22Rv1 (cell line): Measurements from ENCODE around the gene SQSTM1.

ENCODE experiments used
- ZFX ChIP-seq: fragments of 450-650 bp; IDR thresholded peaks from 2 replicates; pipeline ENCODE4 v1.6.1; 2017; ENCODE audit warnings: antibody characterized with exemption, borderline replicate concordance
- TF ChIP-seq, protein P1 (sequence below): fragments of 450-650 bp; IDR thresholded peaks from 2 replicates; pipeline ENCODE4 v1.5.1; 2017; ENCODE audit warnings: mild to moderate bottlenecking

DNA sequence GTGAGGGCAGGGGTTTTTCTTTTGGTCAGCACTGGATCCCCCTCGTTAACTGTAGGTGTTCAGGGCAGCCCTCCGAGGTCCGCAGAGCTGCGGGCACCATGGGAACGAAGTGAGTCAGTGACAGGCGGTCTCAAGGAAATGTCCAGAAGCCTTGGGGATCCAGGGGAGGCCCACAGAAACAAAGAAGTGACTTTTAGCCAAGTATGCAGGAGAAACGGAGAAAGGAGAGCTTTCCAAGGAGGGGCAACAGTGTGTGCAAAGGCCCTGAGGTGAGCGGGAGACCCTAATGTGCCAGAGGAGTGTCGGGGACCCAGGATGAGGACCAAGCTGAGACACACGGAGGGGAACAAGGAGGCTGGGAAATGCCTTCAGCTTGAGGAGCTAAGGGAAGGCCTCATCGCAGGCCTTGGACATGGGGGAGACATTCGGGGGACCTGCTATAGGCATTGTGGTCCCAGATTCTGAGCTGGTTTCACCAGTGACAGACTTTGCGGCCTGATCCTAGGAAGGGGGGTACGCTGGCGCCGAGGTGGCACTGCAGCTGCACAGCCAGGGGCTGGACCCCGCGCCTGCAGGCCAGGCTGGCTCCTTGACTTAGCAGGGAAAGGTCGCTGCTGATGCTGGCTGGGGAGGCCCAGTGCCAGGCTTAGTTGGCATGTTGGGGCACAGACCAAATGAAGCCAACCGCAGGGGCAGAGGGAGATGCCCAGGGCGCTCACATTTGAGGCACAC, 23.7 kb upstream of the SQSTM1 start:
- TF ChIP-seq, protein P1, sequence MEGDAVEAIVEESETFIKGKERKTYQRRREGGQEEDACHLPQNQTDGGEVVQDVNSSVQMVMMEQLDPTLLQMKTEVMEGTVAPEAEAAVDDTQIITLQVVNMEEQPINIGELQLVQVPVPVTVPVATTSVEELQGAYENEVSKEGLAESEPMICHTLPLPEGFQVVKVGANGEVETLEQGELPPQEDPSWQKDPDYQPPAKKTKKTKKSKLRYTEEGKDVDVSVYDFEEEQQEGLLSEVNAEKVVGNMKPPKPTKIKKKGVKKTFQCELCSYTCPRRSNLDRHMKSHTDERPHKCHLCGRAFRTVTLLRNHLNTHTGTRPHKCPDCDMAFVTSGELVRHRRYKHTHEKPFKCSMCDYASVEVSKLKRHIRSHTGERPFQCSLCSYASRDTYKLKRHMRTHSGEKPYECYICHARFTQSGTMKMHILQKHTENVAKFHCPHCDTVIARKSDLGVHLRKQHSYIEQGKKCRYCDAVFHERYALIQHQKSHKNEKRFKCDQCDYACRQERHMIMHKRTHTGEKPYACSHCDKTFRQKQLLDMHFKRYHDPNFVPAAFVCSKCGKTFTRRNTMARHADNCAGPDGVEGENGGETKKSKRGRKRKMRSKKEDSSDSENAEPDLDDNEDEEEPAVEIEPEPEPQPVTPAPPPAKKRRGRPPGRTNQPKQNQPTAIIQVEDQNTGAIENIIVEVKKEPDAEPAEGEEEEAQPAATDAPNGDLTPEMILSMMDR = no peak
- no peak for TF ChIP-seq ZFX
